ENCODE results near the gene FAM76B. TPM values are rescaled to one million over a fixed set of nuclear protein-coding genes. Genes with fewer than 3 reads are reported as not detected.

The FAM76B gene
- total and polyA plus RNA-seq, 9 of the 15 experiments (the other 6 are each of a cell fraction or from before 2014, with no cell fraction given), result 22.5 to 60.0 (median 35.0) TPM

DNA sequence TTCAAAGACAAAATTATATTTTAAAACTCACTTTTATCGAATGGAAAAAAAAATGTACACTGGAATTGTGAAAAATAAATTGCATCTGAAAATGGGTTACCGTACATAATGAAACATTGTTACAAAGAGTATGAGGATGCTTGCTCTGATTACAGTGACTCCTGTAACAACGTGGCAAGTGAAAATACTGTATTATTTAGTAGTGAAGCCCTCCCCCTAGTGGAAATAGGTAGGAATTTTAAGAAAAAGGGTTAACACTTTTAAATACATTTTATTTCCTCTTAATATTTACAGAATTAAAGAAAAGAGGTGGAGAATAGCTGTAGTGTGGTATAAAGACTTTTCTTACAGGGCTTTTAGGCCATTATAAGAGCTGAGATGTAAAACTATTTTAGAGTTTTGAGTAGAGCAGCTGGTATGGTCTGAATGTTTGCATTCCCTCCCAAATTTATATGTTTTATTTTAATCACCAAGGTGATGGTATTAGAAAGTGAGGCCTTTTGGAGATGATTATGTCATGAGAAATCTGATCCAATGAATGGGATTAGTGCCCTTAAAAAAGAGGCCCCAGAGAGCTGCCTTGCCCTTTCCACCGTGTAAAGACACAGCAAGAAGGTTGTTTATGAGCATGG, 25.2 kb downstream of the FAM76B start (continued):
- TF ChIP-seq, protein P1, sequence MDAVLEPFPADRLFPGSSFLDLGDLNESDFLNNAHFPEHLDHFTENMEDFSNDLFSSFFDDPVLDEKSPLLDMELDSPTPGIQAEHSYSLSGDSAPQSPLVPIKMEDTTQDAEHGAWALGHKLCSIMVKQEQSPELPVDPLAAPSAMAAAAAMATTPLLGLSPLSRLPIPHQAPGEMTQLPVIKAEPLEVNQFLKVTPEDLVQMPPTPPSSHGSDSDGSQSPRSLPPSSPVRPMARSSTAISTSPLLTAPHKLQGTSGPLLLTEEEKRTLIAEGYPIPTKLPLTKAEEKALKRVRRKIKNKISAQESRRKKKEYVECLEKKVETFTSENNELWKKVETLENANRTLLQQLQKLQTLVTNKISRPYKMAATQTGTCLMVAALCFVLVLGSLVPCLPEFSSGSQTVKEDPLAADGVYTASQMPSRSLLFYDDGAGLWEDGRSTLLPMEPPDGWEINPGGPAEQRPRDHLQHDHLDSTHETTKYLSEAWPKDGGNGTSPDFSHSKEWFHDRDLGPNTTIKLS (IDR thresholded peaks at IDR 0.05; ENCODE audit: borderline replicate concordance, low read depth), result peak; percentile 76; the same call in 1 of the 2 replicates
- TF ChIP-seq ZFPM2 (CRISPR knock-in tag; IDR thresholded peaks at IDR 0.05) (no peak), CREBBP (IDR thresholded peaks at IDR 0.05; ENCODE audit: low read depth, low read length) (no peak), NFE2L1 (tag; IDR thresholded peaks at IDR 0.05; ENCODE audit: borderline replicate concordance, low read depth) (no peak), TEAD4 (IDR thresholded peaks at IDR 0.05; ENCODE audit: low read length) (0 out of 2 replicates have a peak, but pooled peaks have one; percentile 7), TEAD4 (CRISPR knock-in tag; IDR thresholded peaks at IDR 0.05; ENCODE audit: borderline replicate concordance) (no peak), ZNF124 (CRISPR knock-in tag; IDR thresholded peaks at IDR 0.05) (no peak), SMC3 (conservative IDR thresholded peaks at IDR 0.05; ENCODE audit: insufficient read depth, low read depth, low read length) (peak; percentile 69), NCOA4 (IDR thresholded peaks at IDR 0.05; ENCODE audit: partially characterized antibody) (no peak), NCOA1 (IDR thresholded peaks at IDR 0.05; ENCODE audit: low read depth) (no peak)
- TF ChIP-seq, protein P2, sequence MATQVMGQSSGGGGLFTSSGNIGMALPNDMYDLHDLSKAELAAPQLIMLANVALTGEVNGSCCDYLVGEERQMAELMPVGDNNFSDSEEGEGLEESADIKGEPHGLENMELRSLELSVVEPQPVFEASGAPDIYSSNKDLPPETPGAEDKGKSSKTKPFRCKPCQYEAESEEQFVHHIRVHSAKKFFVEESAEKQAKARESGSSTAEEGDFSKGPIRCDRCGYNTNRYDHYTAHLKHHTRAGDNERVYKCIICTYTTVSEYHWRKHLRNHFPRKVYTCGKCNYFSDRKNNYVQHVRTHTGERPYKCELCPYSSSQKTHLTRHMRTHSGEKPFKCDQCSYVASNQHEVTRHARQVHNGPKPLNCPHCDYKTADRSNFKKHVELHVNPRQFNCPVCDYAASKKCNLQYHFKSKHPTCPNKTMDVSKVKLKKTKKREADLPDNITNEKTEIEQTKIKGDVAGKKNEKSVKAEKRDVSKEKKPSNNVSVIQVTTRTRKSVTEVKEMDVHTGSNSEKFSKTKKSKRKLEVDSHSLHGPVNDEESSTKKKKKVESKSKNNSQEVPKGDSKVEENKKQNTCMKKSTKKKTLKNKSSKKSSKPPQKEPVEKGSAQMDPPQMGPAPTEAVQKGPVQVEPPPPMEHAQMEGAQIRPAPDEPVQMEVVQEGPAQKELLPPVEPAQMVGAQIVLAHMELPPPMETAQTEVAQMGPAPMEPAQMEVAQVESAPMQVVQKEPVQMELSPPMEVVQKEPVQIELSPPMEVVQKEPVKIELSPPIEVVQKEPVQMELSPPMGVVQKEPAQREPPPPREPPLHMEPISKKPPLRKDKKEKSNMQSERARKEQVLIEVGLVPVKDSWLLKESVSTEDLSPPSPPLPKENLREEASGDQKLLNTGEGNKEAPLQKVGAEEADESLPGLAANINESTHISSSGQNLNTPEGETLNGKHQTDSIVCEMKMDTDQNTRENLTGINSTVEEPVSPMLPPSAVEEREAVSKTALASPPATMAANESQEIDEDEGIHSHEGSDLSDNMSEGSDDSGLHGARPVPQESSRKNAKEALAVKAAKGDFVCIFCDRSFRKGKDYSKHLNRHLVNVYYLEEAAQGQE (IDR thresholded peaks at IDR 0.05; ENCODE audit: borderline replicate concordance), result peak; percentile 82; the same call in 1 of the 2 replicates
- TF ChIP-seq, protein P2 (CRISPR knock-in tag; IDR thresholded peaks at IDR 0.05; ENCODE audit: low read depth), result no peak
- TF ChIP-seq, protein P3, sequence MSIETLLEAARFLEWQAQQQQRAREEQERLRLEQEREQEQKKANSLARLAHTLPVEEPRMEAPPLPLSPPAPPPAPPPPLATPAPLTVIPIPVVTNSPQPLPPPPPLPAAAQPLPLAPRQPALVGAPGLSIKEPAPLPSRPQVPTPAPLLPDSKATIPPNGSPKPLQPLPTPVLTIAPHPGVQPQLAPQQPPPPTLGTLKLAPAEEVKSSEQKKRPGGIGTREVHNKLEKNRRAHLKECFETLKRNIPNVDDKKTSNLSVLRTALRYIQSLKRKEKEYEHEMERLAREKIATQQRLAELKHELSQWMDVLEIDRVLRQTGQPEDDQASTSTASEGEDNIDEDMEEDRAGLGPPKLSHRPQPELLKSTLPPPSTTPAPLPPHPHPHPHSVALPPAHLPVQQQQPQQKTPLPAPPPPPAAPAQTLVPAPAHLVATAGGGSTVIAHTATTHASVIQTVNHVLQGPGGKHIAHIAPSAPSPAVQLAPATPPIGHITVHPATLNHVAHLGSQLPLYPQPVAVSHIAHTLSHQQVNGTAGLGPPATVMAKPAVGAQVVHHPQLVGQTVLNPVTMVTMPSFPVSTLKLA (conservative IDR thresholded peaks at IDR 0.05), result peak; percentile 56 to 64; a peak in 3 of 4 replicates
- TF ChIP-seq, protein P4, sequence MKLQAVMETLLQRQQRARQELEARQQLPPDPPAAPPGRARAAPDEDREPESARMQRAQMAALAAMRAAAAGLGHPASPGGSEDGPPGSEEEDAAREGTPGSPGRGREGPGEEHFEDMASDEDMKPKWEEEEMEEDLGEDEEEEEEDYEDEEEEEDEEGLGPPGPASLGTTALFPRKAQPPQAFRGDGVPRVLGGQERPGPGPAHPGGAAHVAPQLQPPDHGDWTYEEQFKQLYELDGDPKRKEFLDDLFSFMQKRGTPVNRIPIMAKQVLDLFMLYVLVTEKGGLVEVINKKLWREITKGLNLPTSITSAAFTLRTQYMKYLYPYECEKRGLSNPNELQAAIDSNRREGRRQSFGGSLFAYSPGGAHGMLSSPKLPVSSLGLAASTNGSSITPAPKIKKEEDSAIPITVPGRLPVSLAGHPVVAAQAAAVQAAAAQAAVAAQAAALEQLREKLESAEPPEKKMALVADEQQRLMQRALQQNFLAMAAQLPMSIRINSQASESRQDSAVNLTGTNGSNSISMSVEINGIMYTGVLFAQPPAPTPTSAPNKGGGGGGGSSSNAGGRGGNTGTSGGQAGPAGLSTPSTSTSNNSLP (IDR thresholded peaks at IDR 0.05; ENCODE audit: borderline replicate concordance, low read depth, low read length), result 0 out of 2 replicates have a peak, but pooled peaks have one; percentile 11

All from K562 (cell line).